Astrocyte (in vitro differentiated cells and primary cell): ENCODE results near the gene MAN1A1.

ENCODE experiments used
- EZH2 ChIP-seq: IDR thresholded peaks from 2 replicates; pipeline ENCODE4 v1.6.1; 2012; ENCODE audit warnings: mild to moderate bottlenecking, low read length, inconsistent platforms; ENCODE audit not compliant: insufficient read depth
- TF ChIP-seq, protein P1 (sequence below): IDR thresholded peaks from 2 replicates; pipeline ENCODE4 v1.5.1; 2011; ENCODE audit warnings: low read depth, mild to moderate bottlenecking, inconsistent platforms, low read length, moderate library complexity; ENCODE audit not compliant: insufficient read depth

GRCh38 chr6:119182875-119183274 is 166.7 kb downstream of the MAN1A1 start:
- TF ChIP-seq, protein P1, sequence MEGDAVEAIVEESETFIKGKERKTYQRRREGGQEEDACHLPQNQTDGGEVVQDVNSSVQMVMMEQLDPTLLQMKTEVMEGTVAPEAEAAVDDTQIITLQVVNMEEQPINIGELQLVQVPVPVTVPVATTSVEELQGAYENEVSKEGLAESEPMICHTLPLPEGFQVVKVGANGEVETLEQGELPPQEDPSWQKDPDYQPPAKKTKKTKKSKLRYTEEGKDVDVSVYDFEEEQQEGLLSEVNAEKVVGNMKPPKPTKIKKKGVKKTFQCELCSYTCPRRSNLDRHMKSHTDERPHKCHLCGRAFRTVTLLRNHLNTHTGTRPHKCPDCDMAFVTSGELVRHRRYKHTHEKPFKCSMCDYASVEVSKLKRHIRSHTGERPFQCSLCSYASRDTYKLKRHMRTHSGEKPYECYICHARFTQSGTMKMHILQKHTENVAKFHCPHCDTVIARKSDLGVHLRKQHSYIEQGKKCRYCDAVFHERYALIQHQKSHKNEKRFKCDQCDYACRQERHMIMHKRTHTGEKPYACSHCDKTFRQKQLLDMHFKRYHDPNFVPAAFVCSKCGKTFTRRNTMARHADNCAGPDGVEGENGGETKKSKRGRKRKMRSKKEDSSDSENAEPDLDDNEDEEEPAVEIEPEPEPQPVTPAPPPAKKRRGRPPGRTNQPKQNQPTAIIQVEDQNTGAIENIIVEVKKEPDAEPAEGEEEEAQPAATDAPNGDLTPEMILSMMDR = no peak
- TF ChIP-seq EZH2 = no peak
